ENCODE results near the gene DNM2.
A peak's percentile ranks its signal among the peaks of the same experiment; 100 is the strongest.

Gene DNM2

DNA sequence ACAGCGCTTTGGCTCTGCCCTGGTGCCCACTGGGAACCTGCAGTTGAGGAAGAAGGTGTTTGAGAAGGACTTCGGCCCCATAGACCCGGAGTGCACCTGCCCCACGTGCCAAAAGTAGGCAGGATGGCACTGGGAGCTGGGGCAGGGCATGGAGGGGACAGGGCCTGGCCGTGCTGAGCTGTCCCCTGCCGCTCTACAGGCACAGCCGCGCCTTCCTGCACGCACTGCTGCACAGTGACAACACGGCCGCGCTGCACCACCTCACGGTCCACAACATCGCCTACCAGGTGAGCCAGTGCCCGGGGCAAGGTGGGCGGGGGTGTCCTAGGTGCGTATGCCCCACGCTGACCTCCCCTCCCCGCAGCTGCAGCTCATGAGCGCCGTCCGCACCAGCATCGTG lies 5.1 kb upstream of the DNM2 start:
- DNase-seq (ENCODE audit: low read depth): no peak
- H3K4me3 ChIP-seq (ENCODE audit: control insufficient read depth, low read depth, low read length): no peak overlapping the region
- TF ChIP-seq, protein P1, sequence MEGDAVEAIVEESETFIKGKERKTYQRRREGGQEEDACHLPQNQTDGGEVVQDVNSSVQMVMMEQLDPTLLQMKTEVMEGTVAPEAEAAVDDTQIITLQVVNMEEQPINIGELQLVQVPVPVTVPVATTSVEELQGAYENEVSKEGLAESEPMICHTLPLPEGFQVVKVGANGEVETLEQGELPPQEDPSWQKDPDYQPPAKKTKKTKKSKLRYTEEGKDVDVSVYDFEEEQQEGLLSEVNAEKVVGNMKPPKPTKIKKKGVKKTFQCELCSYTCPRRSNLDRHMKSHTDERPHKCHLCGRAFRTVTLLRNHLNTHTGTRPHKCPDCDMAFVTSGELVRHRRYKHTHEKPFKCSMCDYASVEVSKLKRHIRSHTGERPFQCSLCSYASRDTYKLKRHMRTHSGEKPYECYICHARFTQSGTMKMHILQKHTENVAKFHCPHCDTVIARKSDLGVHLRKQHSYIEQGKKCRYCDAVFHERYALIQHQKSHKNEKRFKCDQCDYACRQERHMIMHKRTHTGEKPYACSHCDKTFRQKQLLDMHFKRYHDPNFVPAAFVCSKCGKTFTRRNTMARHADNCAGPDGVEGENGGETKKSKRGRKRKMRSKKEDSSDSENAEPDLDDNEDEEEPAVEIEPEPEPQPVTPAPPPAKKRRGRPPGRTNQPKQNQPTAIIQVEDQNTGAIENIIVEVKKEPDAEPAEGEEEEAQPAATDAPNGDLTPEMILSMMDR (IDR thresholded peaks at IDR 0.05; ENCODE audit: control insufficient read depth, insufficient read depth, low read depth, low read length, missing control alignments): no peak

GRCh38 chr19:10713317-10713716 lies 4.6 kb upstream of the DNM2 start:
- DNase-seq (ENCODE audit: low read depth): no peak
- TF ChIP-seq, protein P1 (IDR thresholded peaks at IDR 0.05; ENCODE audit: control insufficient read depth, insufficient read depth, low read depth, low read length, missing control alignments): no peak
- no peak overlapping the region for H3K4me3 ChIP-seq (ENCODE audit: control insufficient read depth, low read depth, low read length)

- TF ChIP-seq, protein P1 (IDR thresholded peaks at IDR 0.05; ENCODE audit: control insufficient read depth, insufficient read depth, low read depth, low read length, missing control alignments): no peak
- DNase-seq (ENCODE audit: low read depth): no peak
- peak overlapping the region; percentile 20 for H3K4me3 ChIP-seq (ENCODE audit: control insufficient read depth, low read depth, low read length)
Observed at GRCh38 chr19:10717054-10717355, 874 bp upstream of the DNM2 start.

GRCh38 chr19:10718205-10719196 lies 622 bp downstream of the DNM2 start:
- TF ChIP-seq, protein P1 (IDR thresholded peaks at IDR 0.05; ENCODE audit: control insufficient read depth, insufficient read depth, low read depth, low read length, missing control alignments): no peak
- peak overlapping the region; percentile 80 for H3K4me3 ChIP-seq (ENCODE audit: control insufficient read depth, low read depth, low read length)
- DNase-seq (ENCODE audit: low read depth): no peak

- TF ChIP-seq, protein P1 (IDR thresholded peaks at IDR 0.05; ENCODE audit: control insufficient read depth, insufficient read depth, low read depth, low read length, missing control alignments): no peak
- DNase-seq (ENCODE audit: low read depth): no peak
- peak overlapping the region; percentile 80 for H3K4me3 ChIP-seq (ENCODE audit: control insufficient read depth, low read depth, low read length)
Observed at GRCh38 chr19:10719466-10719961, 1.6 kb downstream of the DNM2 start.

DNA sequence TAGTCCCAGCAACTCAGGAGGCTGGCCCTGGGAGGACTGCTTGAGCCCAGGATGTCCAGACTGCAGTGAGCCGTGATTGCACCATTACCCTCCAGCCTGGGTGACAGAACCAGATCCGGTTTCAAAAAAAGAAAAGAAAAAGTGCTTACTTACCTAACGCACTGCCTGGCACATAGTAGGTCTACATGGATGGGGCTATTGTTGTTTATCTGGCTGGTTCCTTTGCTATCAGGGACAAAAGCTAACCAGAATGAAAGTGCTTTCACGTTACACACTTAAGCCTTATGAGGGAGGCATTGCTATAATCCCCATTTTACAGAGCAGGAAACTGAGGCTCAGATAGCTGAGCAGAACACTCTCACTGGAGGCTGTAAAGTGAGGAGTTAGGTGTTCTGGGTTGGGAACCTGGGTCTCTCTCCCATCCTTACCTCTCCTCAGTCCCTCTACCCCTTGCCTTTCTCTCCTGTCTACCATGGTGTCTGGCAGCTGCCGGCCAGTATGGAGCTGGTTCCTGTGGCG lies 2.8 kb downstream of the DNM2 start:
- H3K4me3 ChIP-seq (ENCODE audit: control insufficient read depth, low read depth, low read length): no peak overlapping the region
- TF ChIP-seq, protein P1 (IDR thresholded peaks at IDR 0.05; ENCODE audit: control insufficient read depth, insufficient read depth, low read depth, low read length, missing control alignments): no peak
- DNase-seq (ENCODE audit: low read depth): no peak
